ENCODE measurements around the gene TNFAIP8L2. TPM values are rescaled to one million over a fixed set of nuclear protein-coding genes. Genes with fewer than 3 reads are reported as not detected.
A peak's percentile ranks its signal among the peaks of the same experiment; 100 is the strongest.

TNFAIP8L2 gene
- polyA plus RNA-seq, 1 experiment: not detected

DNA sequence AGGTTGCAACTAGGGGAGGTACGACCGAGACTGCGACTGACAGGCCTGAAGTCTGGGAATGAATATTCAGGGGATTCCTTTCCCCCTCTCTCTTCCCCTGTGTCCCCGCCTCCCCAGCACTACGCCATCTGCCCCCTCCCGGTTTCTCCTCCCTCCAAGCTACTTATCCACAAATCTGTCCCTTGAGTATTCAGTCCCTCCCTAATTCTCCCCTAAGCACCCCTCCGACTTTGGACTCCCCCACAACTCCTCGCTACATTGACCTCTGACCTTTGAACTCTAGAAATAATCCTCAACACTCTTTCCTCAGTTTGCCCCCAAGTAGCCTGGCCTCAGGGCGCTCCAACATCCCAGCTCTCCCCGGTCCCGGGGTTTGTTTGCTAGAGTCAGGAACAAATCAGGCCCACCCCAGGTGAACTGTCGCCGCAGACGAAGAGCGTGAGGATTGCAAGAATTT lies 8.9 kb downstream of the TNFAIP8L2 start:
- H3K27me3 ChIP-seq (ENCODE audit: control insufficient read depth, insufficient read depth, low read length): no peaks in the 10 kb centered on the region
- ChIA-PET CTCF (interaction anchor here (1.0 to 2.3 kb wide), 4 partner anchors 10 to 141 kb away, joined by 3 to 7 read pairs (median 5); no protein-coding TSS in a partner anchor), POLR2A (interaction anchor here (0.7 kb wide), 1 partner anchor 117 kb away, joined by 11 read pairs; no protein-coding TSS in a partner anchor)
- peak overlapping the region; percentile 80 for H3K4me3 ChIP-seq (ENCODE audit: low read depth, low read length)
- DNase-seq (ENCODE audit: low read depth): no peak
- TF ChIP-seq CTCF (IDR thresholded peaks at IDR 0.05; ENCODE audit: insufficient read depth, low read depth, low read length): no peak
- peaks cover 15% of the 10 kb centered on the region for H3K36me3 ChIP-seq (ENCODE audit: control insufficient read depth, insufficient read depth, low read length)

- Histone ChIP-seq H3K27me3 (ENCODE audit: control insufficient read depth, insufficient read depth, low read length) (no peaks in the 10 kb centered on the region), H3K36me3 (ENCODE audit: control insufficient read depth, insufficient read depth, low read length) (peaks cover 11% of the 10 kb centered on the region), H3K4me3 (ENCODE audit: low read depth, low read length) (peak within 1 kb of the TSS; percentile 80)
- CTCF ChIA-PET: interaction anchor here (1.0 to 2.3 kb wide), 6 partner anchors 10 to 175 kb away, joined by 4 to 7 read pairs (median 5); partner anchors contain the start of gene TMOD4
- no peak for TF ChIP-seq CTCF (IDR thresholded peaks at IDR 0.05; ENCODE audit: insufficient read depth, low read depth, low read length)
- DNase-seq (ENCODE audit: low read depth): peak; percentile 93
- POLR2A ChIA-PET: interaction anchor here (0.7 to 1.4 kb wide), 3 partner anchors 24 to 117 kb away, joined by 7 to 11 read pairs (median 8); partner anchors contain the start of gene VPS72
Measured at GRCh38 chr1:151165738-151166504, 9.5 kb downstream of the TNFAIP8L2 start, which contains the start of the genes LYSMD1 and SCNM1. Gene LYSMD1, minus strand, starts transcription at chr1:151165902. Its CDS starts 644 bp downstream, at chr1:151165258. Gene SCNM1, plus strand, starts transcription at chr1:151166144. Its CDS starts 9 bp downstream, at chr1:151166153.

- no peak for DNase-seq (ENCODE audit: low read depth)
- POLR2A ChIA-PET: interaction anchor here (0.7 to 1.4 kb wide), 2 partner anchors 23 to 29 kb away, joined by 7 to 8 read pairs; partner anchors contain the start of gene VPS72
- Histone ChIP-seq H3K27me3 (ENCODE audit: control insufficient read depth, insufficient read depth, low read length) (no peaks in the 10 kb centered on the region), H3K4me3 (ENCODE audit: low read depth, low read length) (peak overlapping the region; percentile 80), H3K36me3 (ENCODE audit: control insufficient read depth, insufficient read depth, low read length) (peaks cover 8% of the 10 kb centered on the region)
- CTCF ChIA-PET: interaction anchor here (1.0 to 2.3 kb wide), 4 partner anchors 9 to 174 kb away, joined by 4 to 7 read pairs (median 4); partner anchors contain the start of gene TMOD4
- TF ChIP-seq CTCF (IDR thresholded peaks at IDR 0.05; ENCODE audit: insufficient read depth, low read depth, low read length): no peak
Measured at GRCh38 chr1:151166505-151166956, 10.1 kb downstream of the TNFAIP8L2 start.

DNA sequence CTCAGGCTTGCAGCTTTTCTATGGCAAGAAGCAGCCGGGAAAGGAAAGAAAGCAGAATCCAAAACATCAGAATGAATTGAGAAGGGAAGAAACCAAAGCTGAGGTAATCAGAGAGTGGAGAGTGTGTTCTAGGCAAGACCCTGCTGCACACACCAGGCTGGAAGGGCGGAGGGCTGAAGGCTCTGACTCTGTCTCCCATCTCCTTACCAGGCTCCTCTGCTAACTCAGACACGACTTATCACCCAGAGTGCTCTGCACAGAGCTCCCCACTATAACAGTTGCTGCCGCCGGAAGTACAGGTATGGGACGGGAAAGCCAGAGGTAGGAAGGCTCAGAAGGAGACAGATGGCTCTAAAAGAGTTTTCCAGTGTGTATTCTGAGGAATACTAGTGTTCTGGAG lies 10.7 kb downstream of the TNFAIP8L2 start:
- CTCF ChIA-PET: interaction anchor here (1.0 to 2.3 kb wide), 4 partner anchors 9 to 174 kb away, joined by 4 to 7 read pairs (median 4); partner anchors contain the start of gene TMOD4
- Histone ChIP-seq H3K27me3 (ENCODE audit: control insufficient read depth, insufficient read depth, low read length) (no peaks in the 10 kb centered on the region), H3K36me3 (ENCODE audit: control insufficient read depth, insufficient read depth, low read length) (peaks cover 5% of the 10 kb centered on the region), H3K4me3 (ENCODE audit: low read depth, low read length) (peak overlapping the region; percentile 80)
- POLR2A ChIA-PET: interaction anchor here (0.7 to 1.4 kb wide), 2 partner anchors 23 to 28 kb away, joined by 7 to 8 read pairs; partner anchors contain the start of gene VPS72
- no peak for DNase-seq (ENCODE audit: low read depth)
- no peak for TF ChIP-seq CTCF (IDR thresholded peaks at IDR 0.05; ENCODE audit: insufficient read depth, low read depth, low read length)

GRCh38 chr1:151171190-151171589 lies 14.7 kb downstream of the TNFAIP8L2 start:
- no peak for TF ChIP-seq CTCF (IDR thresholded peaks at IDR 0.05; ENCODE audit: insufficient read depth, low read depth, low read length)
- CTCF ChIA-PET: no interaction called here
- no peak for DNase-seq (ENCODE audit: low read depth)
- Histone ChIP-seq H3K36me3 (ENCODE audit: control insufficient read depth, insufficient read depth, low read length) (peaks cover 7% of the 10 kb centered on the region), H3K4me3 (ENCODE audit: low read depth, low read length) (no peak overlapping the region), H3K27me3 (ENCODE audit: control insufficient read depth, insufficient read depth, low read length) (no peaks in the 10 kb centered on the region)
- POLR2A ChIA-PET: no interaction called here

Data from BJ (cell line).